ENCODE measurements around the gene OPN1MW3.
"Not testable (repeated sequence)": the region's sequence is repeated elsewhere in the genome, so short reads cannot be mapped to it uniquely, and the experiment has no call there.

OPN1MW3 gene

GRCh38 chrX:154294791-154295574, 37.6 kb downstream of the OPN1MW3 start, which contains the start of gene TEX28:
Gene TEX28, minus strand, starts transcription at chrX:154295124. Its CDS starts 3,007 bp downstream, at chrX:154292117.
- no peak within 1 kb of the TSS for H3K27ac ChIP-seq
- TF ChIP-seq CTCF (IDR thresholded peaks at IDR 0.05) (no peak), ZFX (IDR thresholded peaks at IDR 0.05; ENCODE audit: borderline replicate concordance) (no peak)

GRCh38 chrX:154295664-154296310, 38.4 kb downstream of the OPN1MW3 start, which contains the start of gene TKTL1:
Gene TKTL1, plus strand, starts transcription at chrX:154295795. Its CDS starts 65 bp downstream, at chrX:154295860.
- TF ChIP-seq ZFX (IDR thresholded peaks at IDR 0.05; ENCODE audit: borderline replicate concordance) (no peak), CTCF (IDR thresholded peaks at IDR 0.05) (no peak)
- no peak within 1 kb of the TSS for H3K27ac ChIP-seq

- TF ChIP-seq ZFX (IDR thresholded peaks at IDR 0.05; ENCODE audit: borderline replicate concordance) (no peak), CTCF (IDR thresholded peaks at IDR 0.05) (no peak)
Observed at GRCh38 chrX:154296731-154297130, 39.3 kb downstream of the OPN1MW3 start.

GRCh38 chrX:154298312-154298711, 40.9 kb downstream of the OPN1MW3 start:
- H3K27ac ChIP-seq = no peak overlapping the region
- TF ChIP-seq CTCF (IDR thresholded peaks at IDR 0.05) (no peak), ZFX (IDR thresholded peaks at IDR 0.05; ENCODE audit: borderline replicate concordance) (no peak)

More at GRCh38 chrX:154296731-154297130, 39.3 kb downstream of the OPN1MW3 start:
- no peak overlapping the region for H3K27ac ChIP-seq

GRCh38 chrX:154300816-154301215, 43.4 kb downstream of the OPN1MW3 start:
- TF ChIP-seq CTCF (IDR thresholded peaks at IDR 0.05) = no peak
- TF ChIP-seq ZFX (IDR thresholded peaks at IDR 0.05; ENCODE audit: borderline replicate concordance) = no peak
- no peak overlapping the region for H3K27ac ChIP-seq

GRCh38 chrX:154302998-154303397, 45.6 kb downstream of the OPN1MW3 start:
- not testable (repeated sequence) for H3K27ac ChIP-seq

- H3K27ac ChIP-seq = no peak overlapping the region
- no peak for TF ChIP-seq ZFX (IDR thresholded peaks at IDR 0.05; ENCODE audit: borderline replicate concordance)
- TF ChIP-seq CTCF (IDR thresholded peaks at IDR 0.05) = no peak
Observed at GRCh38 chrX:154303476-154303875, 46.1 kb downstream of the OPN1MW3 start.

All from 22Rv1 (cell line).